ENCODE measurements around the gene PRUNE1.

PRUNE1 gene

DNA sequence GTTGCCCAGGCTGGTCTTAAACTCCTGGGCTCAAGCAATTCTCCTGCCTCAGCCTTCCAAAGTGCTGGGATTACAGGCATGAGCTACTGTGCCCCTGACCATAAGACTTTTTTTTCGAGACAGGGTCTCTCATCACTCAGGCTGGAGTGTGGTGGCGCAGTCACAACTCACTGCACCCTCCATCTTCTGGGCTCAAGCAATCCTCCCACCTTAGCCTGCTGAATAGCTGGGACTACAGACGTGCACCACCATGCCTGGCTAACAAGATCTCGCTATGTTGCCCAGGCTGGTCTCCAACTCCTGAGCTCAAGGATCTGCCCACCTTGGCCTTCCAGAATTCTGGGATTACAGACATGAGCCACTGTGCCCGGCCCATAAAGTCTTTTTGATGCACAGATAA lies 41.2 kb downstream of the PRUNE1 start:
- no peak for DNase-seq (ENCODE audit: low read depth)
- TF ChIP-seq, protein P1, sequence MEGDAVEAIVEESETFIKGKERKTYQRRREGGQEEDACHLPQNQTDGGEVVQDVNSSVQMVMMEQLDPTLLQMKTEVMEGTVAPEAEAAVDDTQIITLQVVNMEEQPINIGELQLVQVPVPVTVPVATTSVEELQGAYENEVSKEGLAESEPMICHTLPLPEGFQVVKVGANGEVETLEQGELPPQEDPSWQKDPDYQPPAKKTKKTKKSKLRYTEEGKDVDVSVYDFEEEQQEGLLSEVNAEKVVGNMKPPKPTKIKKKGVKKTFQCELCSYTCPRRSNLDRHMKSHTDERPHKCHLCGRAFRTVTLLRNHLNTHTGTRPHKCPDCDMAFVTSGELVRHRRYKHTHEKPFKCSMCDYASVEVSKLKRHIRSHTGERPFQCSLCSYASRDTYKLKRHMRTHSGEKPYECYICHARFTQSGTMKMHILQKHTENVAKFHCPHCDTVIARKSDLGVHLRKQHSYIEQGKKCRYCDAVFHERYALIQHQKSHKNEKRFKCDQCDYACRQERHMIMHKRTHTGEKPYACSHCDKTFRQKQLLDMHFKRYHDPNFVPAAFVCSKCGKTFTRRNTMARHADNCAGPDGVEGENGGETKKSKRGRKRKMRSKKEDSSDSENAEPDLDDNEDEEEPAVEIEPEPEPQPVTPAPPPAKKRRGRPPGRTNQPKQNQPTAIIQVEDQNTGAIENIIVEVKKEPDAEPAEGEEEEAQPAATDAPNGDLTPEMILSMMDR (IDR thresholded peaks at IDR 0.05; ENCODE audit: insufficient read depth, low read depth, low read length, missing control alignments), result no peak
- no peak overlapping the region for H3K4me3 ChIP-seq (ENCODE audit: low read length)

GRCh38 chr1:151050051-151050688 lies 41.9 kb downstream of the PRUNE1 start:
- no peak for DNase-seq (ENCODE audit: low read depth)
- H3K4me3 ChIP-seq (ENCODE audit: low read length), result no peak overlapping the region
- TF ChIP-seq, protein P1 (IDR thresholded peaks at IDR 0.05; ENCODE audit: insufficient read depth, low read depth, low read length, missing control alignments), result no peak

DNA sequence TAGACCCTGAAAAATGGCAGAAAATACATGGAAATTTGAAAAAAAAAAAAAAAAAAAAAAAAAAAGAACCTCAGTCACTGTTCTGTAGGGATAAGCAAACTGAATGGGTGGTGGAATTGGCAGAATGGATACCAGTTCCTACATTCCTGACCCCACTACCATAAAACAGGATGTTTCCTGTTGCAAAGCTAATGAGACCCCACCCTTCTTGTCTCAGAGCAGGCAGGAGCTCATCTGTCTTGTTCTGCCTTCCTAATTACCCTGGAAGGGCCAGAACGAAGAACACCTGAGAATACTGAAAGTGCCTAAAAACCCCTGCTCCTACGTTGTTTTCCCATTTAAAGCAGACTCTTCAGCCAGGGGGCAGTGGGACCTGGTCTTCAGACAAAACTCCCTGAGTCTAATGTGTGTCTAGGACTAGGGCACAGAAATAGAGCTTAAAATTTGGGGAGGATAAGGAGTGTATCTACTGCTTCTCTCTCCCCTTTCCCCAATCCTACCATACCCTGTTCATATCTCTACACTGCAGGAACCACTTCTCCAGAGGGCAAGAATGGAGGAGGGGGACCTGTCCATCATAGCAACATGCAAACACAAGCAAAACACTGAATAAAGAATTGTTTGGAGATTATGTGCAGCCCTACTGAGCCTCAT lies 43.2 kb downstream of the PRUNE1 start:
- H3K4me3 ChIP-seq (ENCODE audit: low read length), result no peak overlapping the region
- TF ChIP-seq, protein P1 (IDR thresholded peaks at IDR 0.05; ENCODE audit: insufficient read depth, low read depth, low read length, missing control alignments), result no peak
- DNase-seq (ENCODE audit: low read depth), result no peak

DNA sequence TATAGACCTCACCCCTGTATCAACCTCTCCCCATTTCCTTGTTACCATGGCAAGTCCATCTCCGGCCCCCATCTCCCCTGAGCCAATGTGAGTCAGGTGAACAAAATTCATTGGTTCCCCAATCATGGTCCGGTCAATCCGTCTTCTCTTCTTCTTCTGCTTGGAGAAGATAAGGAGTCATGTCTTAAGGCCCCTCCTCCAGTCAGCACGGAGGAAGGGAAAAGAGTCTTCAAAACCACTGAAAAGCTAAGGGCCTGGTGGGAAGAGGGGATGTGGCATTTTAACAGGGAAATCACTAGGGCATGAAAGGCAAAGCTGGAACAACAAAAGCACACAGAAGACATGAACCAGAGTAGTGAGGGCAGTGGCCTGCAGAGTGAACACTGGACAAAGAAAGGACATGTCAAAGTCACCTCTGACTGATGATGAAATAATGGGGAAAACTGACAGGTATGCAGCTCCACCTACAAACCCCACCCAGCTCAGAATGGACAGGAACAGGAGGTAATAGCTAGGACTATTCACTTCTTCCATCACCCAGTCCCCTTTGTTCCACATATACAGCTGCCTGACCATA lies 46.8 kb downstream of the PRUNE1 start:
- TF ChIP-seq, protein P1 (IDR thresholded peaks at IDR 0.05; ENCODE audit: insufficient read depth, low read depth, low read length, missing control alignments), result no peak
- DNase-seq (ENCODE audit: low read depth), result no peak
- no peak overlapping the region for H3K4me3 ChIP-seq (ENCODE audit: low read length)

DNA sequence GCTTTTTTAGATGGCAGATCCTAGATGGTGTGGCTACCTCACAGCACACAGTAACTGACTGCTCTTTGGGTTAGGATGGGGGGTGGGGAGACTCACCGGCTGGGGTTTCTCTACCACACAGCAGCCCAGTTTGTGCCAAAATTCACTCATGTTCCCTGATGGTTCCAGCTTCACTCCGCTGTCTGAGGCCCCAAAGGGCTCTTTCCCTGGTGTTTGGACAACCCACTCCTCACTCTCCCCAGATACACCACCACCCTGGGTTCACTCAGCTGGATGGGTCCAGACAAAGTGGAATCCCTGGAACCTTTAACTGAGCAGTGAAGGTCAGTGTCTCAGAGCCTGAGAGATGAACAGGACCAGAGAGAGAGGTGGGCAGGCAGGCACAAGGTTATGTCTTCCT lies 47.3 kb downstream of the PRUNE1 start:
- no peak for DNase-seq (ENCODE audit: low read depth)
- TF ChIP-seq, protein P1 (IDR thresholded peaks at IDR 0.05; ENCODE audit: insufficient read depth, low read depth, low read length, missing control alignments), result no peak
- H3K4me3 ChIP-seq (ENCODE audit: low read length), result no peak overlapping the region

GRCh38 chr1:151056149-151056548 lies 47.9 kb downstream of the PRUNE1 start:
- DNase-seq (ENCODE audit: low read depth), result no peak
- TF ChIP-seq, protein P1 (IDR thresholded peaks at IDR 0.05; ENCODE audit: insufficient read depth, low read depth, low read length, missing control alignments), result no peak
- peak overlapping the region; percentile 25 for H3K4me3 ChIP-seq (ENCODE audit: low read length)
